ENCODE data around the gene PRDX5.

The PRDX5 gene

DNA sequence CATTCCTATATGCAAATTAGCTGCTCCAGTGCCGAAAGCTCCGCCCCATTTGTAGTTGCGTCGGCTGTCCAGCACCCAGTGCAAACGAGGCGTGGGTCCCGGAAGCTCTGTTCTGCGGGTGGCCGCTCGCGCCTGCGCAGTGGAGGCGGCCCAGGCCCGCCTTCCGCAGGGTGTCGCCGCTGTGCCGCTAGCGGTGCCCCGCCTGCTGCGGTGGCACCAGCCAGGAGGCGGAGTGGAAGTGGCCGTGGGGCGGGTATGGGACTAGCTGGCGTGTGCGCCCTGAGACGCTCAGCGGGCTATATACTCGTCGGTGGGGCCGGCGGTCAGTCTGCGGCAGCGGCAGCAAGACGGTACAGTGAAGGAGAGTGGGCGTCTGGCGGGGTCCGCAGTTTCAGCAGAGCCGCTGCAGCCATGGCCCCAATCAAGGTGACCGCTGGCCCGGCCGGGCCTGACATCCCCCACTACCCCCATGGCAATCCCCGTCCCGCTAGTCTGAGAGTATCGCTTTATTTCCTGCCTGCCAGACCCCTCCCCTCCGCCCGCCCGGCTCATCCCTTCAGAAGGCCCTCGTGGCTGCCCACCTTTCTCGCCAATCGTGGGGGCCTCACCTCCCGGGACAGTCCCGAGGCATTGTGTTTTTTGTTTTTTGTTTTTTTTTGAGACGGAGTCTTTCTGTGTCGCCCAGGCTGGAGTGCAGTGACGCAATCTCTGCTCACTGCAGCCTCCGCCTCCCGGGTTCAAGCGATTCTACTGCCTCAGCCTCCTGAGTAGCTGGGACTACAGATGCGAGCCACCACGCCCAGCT, at the start of gene PRDX5:
TSS of gene PRDX5 (plus strand) at position 161 of the 805 bp plus-strand sequence. CDS start at position 256, 95 bp downstream.
- H3K4me3 Mint-ChIP-seq, result peak within 1 kb of the TSS; percentile 80
- peak within 1 kb of the TSS; percentile 96 for H3K27ac Mint-ChIP-seq
- H3K27me3 Mint-ChIP-seq, result no peaks in the 10 kb centered on the region
- H3K9me3 Mint-ChIP-seq, result no peaks in the 10 kb centered on the region
- intact Hi-C loops (cut with micrococcal nuclease), result loop anchor here (1.0 kb wide), 1 partner anchor 13 kb away; the partner anchor contains the start of gene ESRRA
- H3K4me1 Mint-ChIP-seq (ENCODE audit: low read depth), result peaks cover 62% of the 10 kb centered on the region
- peaks cover 92% of the 10 kb centered on the region for H3K36me3 Mint-ChIP-seq (ENCODE audit: low read depth)

DNA sequence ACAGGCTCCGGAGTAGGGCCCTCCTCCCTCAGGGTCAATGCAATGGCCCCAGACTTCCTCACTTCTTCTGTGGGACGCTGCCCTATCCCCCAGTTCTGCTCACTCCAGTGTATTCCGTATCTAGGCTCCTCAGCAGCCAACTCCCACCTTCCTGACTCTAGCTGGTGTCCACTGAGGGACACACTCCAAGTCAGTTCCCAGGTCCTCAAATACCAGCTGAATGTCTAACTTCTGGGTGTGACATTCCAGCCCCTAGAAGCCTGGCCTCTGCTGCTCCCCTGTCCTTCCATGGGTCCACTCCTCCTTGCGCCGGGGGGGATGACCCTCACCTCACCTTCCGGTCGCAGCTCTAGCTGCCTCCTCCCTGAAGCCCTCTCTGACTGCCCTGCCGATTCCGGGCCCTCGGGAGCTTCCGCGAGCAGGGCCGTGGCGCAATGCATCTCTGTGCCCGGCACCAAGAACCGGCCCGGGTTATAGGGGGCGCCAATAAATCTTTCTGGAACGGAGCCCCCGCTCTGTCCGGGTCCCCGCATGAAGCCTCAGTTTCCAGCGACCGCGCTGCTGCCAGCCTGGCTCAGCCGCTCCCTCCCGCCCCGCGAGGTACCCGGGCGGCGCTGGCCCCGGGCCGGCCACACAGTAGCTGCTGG, 48.9 kb upstream of the PRDX5 start:
- peak overlapping the region; percentile 98 for H3K4me3 Mint-ChIP-seq
- H3K36me3 Mint-ChIP-seq (ENCODE audit: low read depth), result peaks cover 75% of the 10 kb centered on the region

DNA sequence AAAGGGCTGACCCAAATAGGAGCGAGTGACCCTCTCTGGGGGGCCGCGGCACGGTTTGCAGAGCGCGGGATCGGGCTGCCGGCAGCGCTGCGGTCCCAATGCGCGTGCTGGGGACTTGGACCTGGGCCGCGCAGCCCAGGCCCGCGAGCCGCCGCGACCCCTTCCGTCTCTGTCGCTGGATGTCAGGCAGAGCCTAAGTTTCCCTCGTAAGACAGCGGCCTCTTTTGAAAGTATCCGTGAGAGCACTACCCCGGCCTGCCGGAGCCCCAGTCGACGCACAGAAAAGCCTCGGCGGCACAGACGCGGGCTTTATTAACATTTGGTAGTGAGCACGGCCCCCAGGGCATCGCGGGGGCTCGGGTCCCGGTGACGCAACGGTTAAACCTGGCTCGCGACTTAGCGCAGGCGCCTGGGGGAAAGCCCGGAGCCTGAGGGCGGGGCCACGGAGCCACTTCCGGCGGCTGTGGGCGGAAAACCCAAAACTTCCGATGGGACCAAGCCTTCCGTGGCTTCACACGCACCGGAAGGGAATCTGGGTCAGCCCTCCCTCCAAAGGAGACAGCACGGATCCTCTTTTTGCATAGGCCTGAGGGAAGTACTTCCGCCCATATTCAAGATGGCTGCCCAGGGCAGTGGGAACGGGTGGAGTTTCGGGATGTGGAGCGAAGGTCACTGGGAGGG, 48.2 kb upstream of the PRDX5 start:
- H3K4me1 Mint-ChIP-seq (ENCODE audit: low read depth), result peaks cover 53% of the 10 kb centered on the region
- peaks cover 72% of the 10 kb centered on the region for H3K36me3 Mint-ChIP-seq (ENCODE audit: low read depth)
- peak overlapping the region; percentile 98 for H3K4me3 Mint-ChIP-seq
- intact Hi-C loops (cut with micrococcal nuclease), result loop anchor here (1.0 to 2.0 kb wide), 5 partner anchors 16 to 63 kb away; partner anchors contain the start of genes ESRRA, FERMT3, FKBP2 and GPR137
- no peaks in the 10 kb centered on the region for H3K9me3 Mint-ChIP-seq
- H3K27ac Mint-ChIP-seq, result peak overlapping the region; percentile 91
- no peaks in the 10 kb centered on the region for H3K27me3 Mint-ChIP-seq

More for the DNA sequence above, 48.9 kb upstream of the PRDX5 start:
- peak overlapping the region; percentile 91 for H3K27ac Mint-ChIP-seq
- H3K9me3 Mint-ChIP-seq, result no peaks in the 10 kb centered on the region
- peaks cover 53% of the 10 kb centered on the region for H3K4me1 Mint-ChIP-seq (ENCODE audit: low read depth)
- H3K27me3 Mint-ChIP-seq, result no peaks in the 10 kb centered on the region
- intact Hi-C loops (cut with micrococcal nuclease), result loop anchor here (2.0 kb wide), 2 partner anchors 16 to 62 kb away; partner anchors contain the start of gene FERMT3

DNA sequence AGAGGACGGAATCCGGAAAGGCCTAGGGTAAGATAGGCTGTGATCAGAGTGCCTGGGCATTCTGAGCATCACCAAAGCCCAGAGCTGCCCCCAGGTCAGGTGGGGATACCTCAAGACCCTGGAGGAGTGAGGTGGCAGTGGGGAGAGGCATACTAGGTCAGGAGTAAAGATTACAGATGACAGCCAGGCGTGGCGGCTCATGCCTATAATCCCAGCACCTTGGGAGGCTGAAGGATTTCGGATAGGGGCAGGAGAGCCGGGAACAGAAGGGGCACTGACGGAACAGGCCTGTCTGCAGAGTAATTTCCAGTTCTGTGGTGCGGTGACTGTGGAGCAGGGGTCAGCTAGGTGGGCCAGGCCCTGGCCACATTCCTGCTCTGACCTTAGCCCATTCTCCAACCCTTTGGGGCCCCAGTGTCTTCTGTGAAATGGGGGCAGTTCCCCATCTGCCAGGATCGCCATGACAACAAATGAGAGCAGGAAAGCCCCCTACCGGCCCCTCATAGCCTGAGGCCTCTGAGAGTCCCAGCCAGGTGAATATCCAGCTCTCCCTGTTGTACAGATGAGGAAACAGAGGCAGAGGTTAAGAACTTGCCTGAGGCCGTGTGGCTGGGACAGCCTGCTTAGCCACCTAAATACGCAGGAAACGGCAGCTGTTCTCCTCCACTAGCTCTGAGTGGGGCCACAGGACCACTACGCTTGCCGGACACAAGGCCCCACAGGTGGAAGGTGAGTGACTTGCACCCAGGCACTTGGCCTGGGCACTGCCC, 42.7 kb upstream of the PRDX5 start:
- no peak overlapping the region for H3K4me3 Mint-ChIP-seq
- no peaks in the 10 kb centered on the region for H3K27me3 Mint-ChIP-seq
- H3K4me1 Mint-ChIP-seq (ENCODE audit: low read depth), result peaks cover 26% of the 10 kb centered on the region
- intact Hi-C loops (cut with micrococcal nuclease), result no loop called here
- no peaks in the 10 kb centered on the region for H3K9me3 Mint-ChIP-seq
- peaks cover 64% of the 10 kb centered on the region for H3K36me3 Mint-ChIP-seq (ENCODE audit: low read depth)
- H3K27ac Mint-ChIP-seq, result no peak overlapping the region

DNA sequence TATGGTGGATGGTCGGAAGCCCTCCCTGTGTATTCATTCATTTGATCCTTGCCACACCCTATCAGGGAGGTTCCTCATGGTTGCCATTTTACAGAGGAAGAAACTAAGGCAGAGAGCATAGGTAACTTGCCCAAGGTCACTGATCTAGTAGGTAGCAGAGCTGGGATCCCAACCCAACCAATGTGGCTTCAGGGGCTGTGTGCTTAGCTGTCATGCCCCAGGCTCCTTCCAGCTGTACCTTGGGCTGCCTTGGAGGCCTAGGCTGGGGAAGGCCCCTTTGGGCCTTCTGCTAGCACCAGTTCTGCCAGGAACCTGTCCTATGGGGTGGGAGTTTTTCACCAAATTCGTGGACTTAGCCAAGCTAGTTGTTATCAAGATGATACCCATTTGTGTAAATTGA, 42.1 kb upstream of the PRDX5 start:
- Mint-ChIP-seq H3K27ac (no peak overlapping the region), H3K4me3 (no peak overlapping the region), H3K27me3 (no peaks in the 10 kb centered on the region), H3K36me3 (ENCODE audit: low read depth) (peaks cover 62% of the 10 kb centered on the region), H3K9me3 (no peaks in the 10 kb centered on the region), H3K4me1 (ENCODE audit: low read depth) (peaks cover 26% of the 10 kb centered on the region)
- intact Hi-C loops (cut with micrococcal nuclease), result no loop called here

DNA sequence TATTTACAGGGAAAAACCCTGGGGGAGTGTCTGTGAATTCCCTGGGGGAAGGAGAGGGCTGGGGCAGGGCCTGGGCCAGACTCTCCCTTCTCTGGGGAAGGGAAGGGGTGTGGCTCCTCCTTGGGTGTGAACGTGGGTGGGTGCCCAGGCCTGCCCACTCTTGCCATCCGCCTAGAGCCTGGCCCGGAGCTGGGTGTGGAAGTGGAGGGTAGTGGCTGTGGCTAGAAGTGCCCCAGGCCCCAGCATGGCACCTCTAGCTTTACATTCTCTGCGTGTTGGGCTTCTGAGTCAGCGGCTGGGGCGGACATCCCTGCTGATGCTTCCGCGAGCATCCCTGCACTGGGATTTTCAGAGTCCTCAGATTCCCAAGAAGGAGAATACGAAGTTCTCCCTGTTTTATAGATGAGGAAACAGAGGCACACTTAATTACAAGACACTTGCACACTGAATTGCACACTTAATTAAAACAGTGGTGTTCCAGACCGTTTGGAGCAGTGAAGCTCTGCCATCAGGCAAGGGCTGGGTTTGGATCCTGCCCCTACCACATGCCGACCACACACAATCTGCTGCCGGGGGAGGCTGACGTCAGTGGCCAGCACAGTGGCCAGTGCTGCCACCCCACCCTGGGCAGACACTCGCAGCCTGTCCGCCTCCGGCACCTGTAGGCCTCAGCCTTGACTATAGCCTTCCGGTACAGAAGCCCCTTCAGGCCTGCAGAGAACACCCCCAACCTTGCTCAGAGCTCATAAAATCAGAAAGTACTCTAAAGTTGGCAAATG, 41.1 kb upstream of the PRDX5 start:
- Mint-ChIP-seq H3K36me3 (ENCODE audit: low read depth) (peaks cover 65% of the 10 kb centered on the region), H3K9me3 (no peaks in the 10 kb centered on the region)

DNA sequence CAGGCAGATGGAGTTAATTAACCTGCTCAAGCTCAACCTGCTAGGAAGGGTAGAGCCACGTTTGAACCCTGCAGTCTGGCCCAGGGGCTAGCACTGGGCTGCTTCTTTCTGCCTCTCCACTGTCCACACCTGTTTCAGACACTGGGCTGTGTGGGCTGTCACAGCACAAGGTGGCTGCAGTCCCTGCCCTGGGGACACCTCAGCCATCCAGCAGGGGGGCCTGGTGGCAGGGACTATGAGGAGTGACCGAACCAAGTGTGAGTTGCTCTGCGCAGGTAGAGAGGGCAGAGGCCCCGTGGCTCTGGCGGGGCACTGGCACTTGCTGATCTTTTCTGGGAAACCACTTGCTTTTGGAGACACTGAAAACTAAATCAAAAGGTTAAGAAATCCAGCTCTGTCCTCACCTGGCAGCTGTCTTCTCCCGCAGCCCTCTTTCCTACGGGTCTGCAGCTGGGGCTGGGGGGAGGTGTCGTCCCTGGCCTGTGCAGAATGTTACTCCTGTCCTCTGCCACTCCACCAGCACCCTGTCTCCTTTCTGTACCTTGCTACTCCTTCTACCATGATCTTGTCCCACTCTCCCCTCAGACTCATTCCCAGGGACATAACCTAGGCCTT, 39.2 kb upstream of the PRDX5 start:
- Mint-ChIP-seq H3K27ac (peak overlapping the region; percentile 19), H3K4me3 (no peak overlapping the region), H3K9me3 (no peaks in the 10 kb centered on the region), H3K4me1 (ENCODE audit: low read depth) (peaks cover 40% of the 10 kb centered on the region), H3K27me3 (no peaks in the 10 kb centered on the region), H3K36me3 (ENCODE audit: low read depth) (peaks cover 76% of the 10 kb centered on the region)
- intact Hi-C loops (cut with micrococcal nuclease), result no loop called here

More for the DNA sequence above, 41.1 kb upstream of the PRDX5 start:
- no peak overlapping the region for H3K4me3 Mint-ChIP-seq
- H3K27ac Mint-ChIP-seq, result peak overlapping the region; percentile 41
- no peaks in the 10 kb centered on the region for H3K27me3 Mint-ChIP-seq
- H3K4me1 Mint-ChIP-seq (ENCODE audit: low read depth), result peaks cover 32% of the 10 kb centered on the region
- intact Hi-C loops (cut with micrococcal nuclease), result no loop called here

DNA sequence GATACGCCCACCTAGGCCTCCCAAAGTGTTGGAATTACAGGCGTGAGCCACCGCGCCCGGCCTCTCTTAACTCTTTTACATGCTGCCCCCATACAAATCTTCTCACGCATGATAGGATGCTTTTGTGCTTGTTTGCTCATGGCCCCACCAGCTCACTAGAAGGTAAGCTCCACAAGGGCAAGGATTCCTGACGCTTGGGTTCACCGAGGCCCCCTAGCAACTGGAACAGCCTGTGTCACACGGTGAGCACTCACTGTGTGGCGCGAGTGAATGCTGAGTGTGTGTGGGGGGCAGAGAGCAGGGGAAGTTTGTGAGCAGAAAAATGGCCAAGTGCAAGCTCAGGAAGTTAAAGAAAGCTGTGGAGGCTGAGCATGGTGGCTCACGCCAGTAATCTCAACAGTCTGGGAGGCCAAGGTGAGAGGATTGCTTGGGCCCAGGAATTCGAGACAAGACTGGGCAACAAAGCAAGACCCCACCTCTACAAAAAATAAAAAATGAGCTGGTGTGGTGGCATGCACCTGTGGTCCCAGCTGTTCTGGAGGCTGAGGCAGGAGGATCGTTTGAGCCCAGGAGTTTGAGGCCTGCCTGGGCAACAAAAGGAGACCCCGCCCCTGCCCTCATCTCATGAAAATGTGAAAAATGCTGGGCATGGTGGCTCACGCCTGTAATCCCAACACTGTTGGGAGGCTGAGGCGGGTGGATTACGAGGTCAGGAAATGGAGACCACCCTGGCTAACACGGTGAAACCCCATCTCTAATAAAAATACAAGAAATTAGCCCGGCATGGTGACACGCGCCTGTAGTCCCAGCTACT, 35.8 kb upstream of the PRDX5 start:
- Mint-ChIP-seq H3K27me3 (no peaks in the 10 kb centered on the region), H3K4me1 (ENCODE audit: low read depth) (peaks cover 52% of the 10 kb centered on the region), H3K36me3 (ENCODE audit: low read depth) (peaks cover 63% of the 10 kb centered on the region), H3K27ac (no peak overlapping the region), H3K9me3 (no peaks in the 10 kb centered on the region), H3K4me3 (no peak overlapping the region)
- intact Hi-C loops (cut with micrococcal nuclease), result no loop called here

DNA sequence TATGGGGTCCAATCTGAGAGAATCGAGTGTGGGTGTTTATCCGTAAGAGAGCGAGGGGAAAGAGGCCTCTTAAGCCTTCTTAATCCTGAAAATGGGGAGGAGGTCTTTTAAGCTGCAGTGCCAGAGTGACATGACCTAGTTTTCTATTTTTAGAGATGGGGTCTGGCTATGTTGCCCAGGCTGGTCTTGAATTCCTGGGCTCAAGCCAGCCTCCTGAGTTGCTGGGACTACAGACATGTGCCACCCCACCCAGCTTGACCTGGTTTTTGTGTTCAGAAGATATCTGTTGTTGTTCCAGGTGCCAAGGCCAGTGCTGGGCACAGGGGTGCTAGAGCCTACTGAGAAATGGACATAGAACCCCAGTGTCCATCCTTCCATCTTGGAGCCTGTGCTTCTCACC, 34.8 kb upstream of the PRDX5 start:
- peaks cover 51% of the 10 kb centered on the region for H3K4me1 Mint-ChIP-seq (ENCODE audit: low read depth)
- intact Hi-C loops (cut with micrococcal nuclease), result no loop called here
- no peaks in the 10 kb centered on the region for H3K9me3 Mint-ChIP-seq
- peak overlapping the region; percentile 90 for H3K27ac Mint-ChIP-seq
- H3K36me3 Mint-ChIP-seq (ENCODE audit: low read depth), result peaks cover 70% of the 10 kb centered on the region
- peaks cover 3% of the 10 kb centered on the region for H3K27me3 Mint-ChIP-seq
- no peak overlapping the region for H3K4me3 Mint-ChIP-seq

DNA sequence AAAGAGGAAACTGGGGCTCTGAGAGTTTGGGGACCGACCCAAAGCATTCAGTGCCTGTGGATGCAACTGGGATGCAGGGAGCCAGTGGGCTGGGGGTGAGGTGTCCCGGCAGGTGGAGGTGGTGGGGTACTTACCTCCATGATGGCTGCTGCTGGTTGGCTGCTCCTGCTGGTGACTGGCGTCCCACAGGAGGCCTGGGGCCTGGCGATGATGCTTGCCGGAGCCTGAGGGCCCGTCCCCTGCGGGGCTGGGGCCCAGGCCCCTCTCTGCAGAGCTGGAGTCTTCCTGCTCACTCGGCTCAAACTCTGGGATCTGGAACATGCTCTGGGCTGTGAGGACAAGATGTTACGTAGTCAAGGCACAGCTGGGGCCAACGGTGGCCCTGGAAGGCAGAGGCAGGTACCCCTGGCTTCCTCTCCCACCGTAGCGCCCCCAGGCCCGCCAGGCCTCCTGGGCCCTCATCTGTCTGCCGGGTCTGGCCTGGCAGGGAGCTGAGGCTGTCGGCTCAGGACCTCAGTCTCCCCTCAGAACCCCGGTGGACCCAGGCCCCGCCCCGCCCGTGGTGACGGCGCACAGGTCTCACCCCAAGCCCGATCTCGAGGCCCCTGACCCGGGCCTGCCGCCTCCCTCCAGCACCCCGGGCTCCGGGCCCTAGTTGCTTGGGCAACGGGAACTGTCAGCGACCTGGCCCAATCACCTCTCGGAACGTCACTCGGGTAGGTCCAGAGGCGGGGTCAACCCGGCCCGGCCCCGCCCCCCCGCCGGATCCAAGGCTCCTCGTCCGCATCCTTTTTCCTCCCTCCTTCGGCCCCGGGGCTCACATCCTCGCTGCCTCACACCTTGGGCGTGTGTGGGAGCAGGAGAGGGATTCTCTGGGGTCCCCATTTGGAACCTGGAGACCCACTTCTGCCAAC, 33.6 kb upstream of the PRDX5 start, which contains the start of gene BAD:
TSS of gene BAD (minus strand) at position 618 of the 914 bp plus-strand sequence. CDS start at position 321, 297 bp downstream.
- no peaks in the 10 kb centered on the region for H3K9me3 Mint-ChIP-seq
- peaks cover 47% of the 10 kb centered on the region for H3K4me1 Mint-ChIP-seq (ENCODE audit: low read depth)
- intact Hi-C loops (cut with micrococcal nuclease), result loop anchor here (2.0 kb wide), 1 partner anchor 20 kb away; the partner anchor contains the start of gene ESRRA
- H3K4me3 Mint-ChIP-seq, result peak within 1 kb of the TSS; percentile 76
- H3K27ac Mint-ChIP-seq, result peak within 1 kb of the TSS; percentile 90
- H3K36me3 Mint-ChIP-seq (ENCODE audit: low read depth), result peaks cover 70% of the 10 kb centered on the region
- H3K27me3 Mint-ChIP-seq, result peaks cover 10% of the 10 kb centered on the region
